Nephron progenitor cell (in vitro differentiated cells): ENCODE data around the gene CMTM5.
A peak's percentile ranks its signal among the peaks of the same experiment; 100 is the strongest.
"Not testable (repeated sequence)": the region's sequence is repeated elsewhere in the genome, so short reads cannot be mapped to it uniquely, and the experiment has no call there.

ENCODE experiments used
- DNase-seq: peaks from one replicate; pipeline ENCODE4 v3.0.0; 2021
- H3K27ac Mint-ChIP-seq: 2 replicates; pipeline ENCODE4 v1.8.0; 2021; ENCODE audit warnings: mild to moderate bottlenecking, moderate library complexity, mixed read lengths
- H3K27me3 Mint-ChIP-seq: 2 replicates; pipeline ENCODE4 v1.8.0; 2021; ENCODE audit warnings: mild to moderate bottlenecking, low read depth, mixed read lengths; ENCODE audit not compliant: poor library complexity
- H3K36me3 Mint-ChIP-seq: 2 replicates; pipeline ENCODE4 v1.8.0; 2021; ENCODE audit warnings: low read depth, mixed read lengths
- H3K4me1 Mint-ChIP-seq: 2 replicates; pipeline ENCODE4 v1.8.0; 2021; ENCODE audit warnings: mixed read lengths
- H3K4me3 Mint-ChIP-seq: 2 replicates; pipeline ENCODE4 v1.8.0; 2021; ENCODE audit warnings: mild to moderate bottlenecking, moderate library complexity, mixed read lengths
- H3K9me3 Mint-ChIP-seq: 2 replicates; pipeline ENCODE4 v1.8.0; 2021; ENCODE audit warnings: mild to moderate bottlenecking, moderate library complexity, mixed read lengths
- CTCF ChIP-seq: fragments of 200-600 bp; sonication (generic); IDR thresholded peaks from 2 replicates; pipeline ENCODE4 v1.5.0; 2021; ENCODE audit warnings: antibody characterized with exemption

The CMTM5 gene

GRCh38 chr14:23392613-23393012, 15.8 kb downstream of the CMTM5 start:
- H3K4me1 Mint-ChIP-seq = peaks cover 7% of the 10 kb centered on the region
- no peak overlapping the region for H3K27ac Mint-ChIP-seq
- no peaks in the 10 kb centered on the region for H3K9me3 Mint-ChIP-seq
- DNase-seq = no peak
- H3K27me3 Mint-ChIP-seq = peaks cover 13% of the 10 kb centered on the region
- no peak overlapping the region for H3K4me3 Mint-ChIP-seq
- H3K36me3 Mint-ChIP-seq = no peaks in the 10 kb centered on the region
- TF ChIP-seq CTCF = no peak

- TF ChIP-seq CTCF = no peak
- no peak overlapping the region for H3K4me3 Mint-ChIP-seq
- H3K27me3 Mint-ChIP-seq = peaks cover 16% of the 10 kb centered on the region
- H3K27ac Mint-ChIP-seq = no peak overlapping the region
- DNase-seq = no peak
- H3K9me3 Mint-ChIP-seq = no peaks in the 10 kb centered on the region
- no peaks in the 10 kb centered on the region for H3K36me3 Mint-ChIP-seq
- peaks cover 20% of the 10 kb centered on the region for H3K4me1 Mint-ChIP-seq
Measured at GRCh38 chr14:23396126-23396525, 19.3 kb downstream of the CMTM5 start.

- peaks cover 26% of the 10 kb centered on the region for H3K4me1 Mint-ChIP-seq
- DNase-seq = no peak
- H3K9me3 Mint-ChIP-seq = no peaks in the 10 kb centered on the region
- peaks cover 16% of the 10 kb centered on the region for H3K27me3 Mint-ChIP-seq
- H3K36me3 Mint-ChIP-seq = no peaks in the 10 kb centered on the region
- H3K27ac Mint-ChIP-seq = no peak overlapping the region
- no peak overlapping the region for H3K4me3 Mint-ChIP-seq
- no peak for TF ChIP-seq CTCF
Measured at GRCh38 chr14:23396781-23397407, 20.0 kb downstream of the CMTM5 start.

GRCh38 chr14:23398348-23398747, 21.5 kb downstream of the CMTM5 start:
- Mint-ChIP-seq H3K27me3 (peaks cover 20% of the 10 kb centered on the region), H3K9me3 (no peaks in the 10 kb centered on the region), H3K27ac (peak overlapping the region; percentile 17), H3K4me1 (peaks cover 32% of the 10 kb centered on the region), H3K36me3 (no peaks in the 10 kb centered on the region), H3K4me3 (no peak overlapping the region)
- TF ChIP-seq CTCF = no peak
- no peak for DNase-seq

GRCh38 chr14:23399136-23399535, 22.3 kb downstream of the CMTM5 start:
- Mint-ChIP-seq H3K4me1 (peaks cover 35% of the 10 kb centered on the region), H3K27ac (no peak overlapping the region), H3K4me3 (no peak overlapping the region), H3K9me3 (no peaks in the 10 kb centered on the region), H3K36me3 (no peaks in the 10 kb centered on the region), H3K27me3 (peaks cover 25% of the 10 kb centered on the region)
- DNase-seq = no peak
- TF ChIP-seq CTCF = no peak

GRCh38 chr14:23399591-23399990, 22.7 kb downstream of the CMTM5 start:
- Mint-ChIP-seq H3K36me3 (no peaks in the 10 kb centered on the region), H3K4me3 (no peak overlapping the region), H3K27me3 (peaks cover 26% of the 10 kb centered on the region), H3K9me3 (no peaks in the 10 kb centered on the region), H3K4me1 (peaks cover 35% of the 10 kb centered on the region), H3K27ac (no peak overlapping the region)
- TF ChIP-seq CTCF = no peak
- DNase-seq = no peak

- not testable (repeated sequence) for DNase-seq, H3K9me3 Mint-ChIP-seq, H3K4me3 Mint-ChIP-seq, H3K27ac Mint-ChIP-seq, H3K36me3 Mint-ChIP-seq
- Mint-ChIP-seq H3K4me1 (peaks cover 35% of the 10 kb centered on the region), H3K27me3 (peaks cover 34% of the 10 kb centered on the region)
Measured at GRCh38 chr14:23400496-23401149, 23.8 kb downstream of the CMTM5 start.
